Thoracic aorta (tissue), 2 donors: ENCODE data around the gene HVCN1. TPM values are rescaled to one million over a fixed set of nuclear protein-coding genes. Genes with fewer than 3 reads are reported as not detected.

Source experiments
- ATAC-seq: fragments of 150-250 bp; one replicate; pipeline ENCODE4 v1.8.0; 2017; ENCODE audit warnings: low read depth; ENCODE audit not compliant: insufficient number of reproducible peaks, low FRiP score
- DNase-seq: peaks from one replicate; pipeline ENCODE4 v3.0.0-alpha.2; 2020; ENCODE audit warnings: low spot score
- H3K27ac ChIP-seq, 2 donors: fragments of 200-600 bp; sonication (generic); 1 replicate in 1 of 2; 2 replicates in 1 of 2; pipeline ENCODE4 v1.5.1; 2016; ENCODE audit warnings: mild to moderate bottlenecking in 2 of 2, moderate library complexity in 2 of 2
- H3K27me3 ChIP-seq: fragments of 200-600 bp; sonication (generic); replicated peaks from 2 replicates; pipeline ENCODE4 v1.6.0; 2016; ENCODE audit warnings: mild to moderate bottlenecking; ENCODE audit not compliant: insufficient read depth
- H3K36me3 ChIP-seq: fragments of 200-600 bp; sonication (generic); one replicate; pipeline ENCODE4 v1.5.1; 2016
- H3K4me1 ChIP-seq, 2 donors: fragments of 200-600 bp; sonication (generic); 1 replicate in 1 of 2; 2 replicates in 1 of 2; pipeline versions ENCODE4 v1.5.1 to v1.6.0; 2016; ENCODE audit warnings: low read depth in 2 of 2, mild to moderate bottlenecking in 1 of 2; ENCODE audit not compliant: control insufficient read depth in 1 of 2
- H3K4me3 ChIP-seq: fragments of 200-600 bp; sonication (generic); 2 replicates; pipeline ENCODE4 v1.5.1; 2016; ENCODE audit warnings: mild to moderate bottlenecking
- H3K9me3 ChIP-seq: fragments of 200-600 bp; sonication (generic); 2 replicates; pipeline ENCODE4 v1.5.1; 2016
- total RNA-seq, 2 donors: library from RNA; depleted of rRNA; stranded (reverse); fragments of >200 nt; gene quantifications; one replicate each; pipeline versions ENCODE4 v1.1.0 to v1.2.3, GENCODE V29; 2016
- TF ChIP-seq, protein P1 (sequence below): fragments of 200-600 bp; sonication (generic); IDR thresholded peaks from one replicate; pipeline ENCODE4 v1.5.1; 2019; ENCODE audit warnings: antibody characterized with exemption

The HVCN1 gene
- total RNA-seq, 2 donors from 2014 or later = 12.3 to 14.5 TPM

DNA sequence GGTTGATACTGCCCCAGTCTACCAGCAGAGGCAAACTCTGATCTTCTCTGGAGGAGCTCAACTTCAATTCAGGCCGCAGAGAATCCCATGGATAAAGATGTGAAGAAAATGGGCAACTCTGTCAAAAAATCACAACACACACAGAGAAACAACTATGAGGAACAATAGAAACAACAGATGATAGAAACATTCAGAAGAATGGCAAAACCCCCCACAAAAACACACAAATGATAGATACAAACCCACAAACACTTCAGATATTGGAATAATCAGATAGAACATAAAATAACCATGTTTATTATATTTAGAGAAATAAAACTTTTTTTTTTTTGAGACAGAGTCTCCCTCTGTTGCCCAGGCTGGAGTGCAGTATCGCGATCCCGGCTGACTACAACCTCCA, 20.0 kb upstream of the HVCN1 start:
- no peaks in the 10 kb centered on the region for H3K36me3 ChIP-seq
- no peak overlapping the region for H3K4me3 ChIP-seq
- no peak for ATAC-seq
- DNase-seq = no peak
- TF ChIP-seq, protein P1, sequence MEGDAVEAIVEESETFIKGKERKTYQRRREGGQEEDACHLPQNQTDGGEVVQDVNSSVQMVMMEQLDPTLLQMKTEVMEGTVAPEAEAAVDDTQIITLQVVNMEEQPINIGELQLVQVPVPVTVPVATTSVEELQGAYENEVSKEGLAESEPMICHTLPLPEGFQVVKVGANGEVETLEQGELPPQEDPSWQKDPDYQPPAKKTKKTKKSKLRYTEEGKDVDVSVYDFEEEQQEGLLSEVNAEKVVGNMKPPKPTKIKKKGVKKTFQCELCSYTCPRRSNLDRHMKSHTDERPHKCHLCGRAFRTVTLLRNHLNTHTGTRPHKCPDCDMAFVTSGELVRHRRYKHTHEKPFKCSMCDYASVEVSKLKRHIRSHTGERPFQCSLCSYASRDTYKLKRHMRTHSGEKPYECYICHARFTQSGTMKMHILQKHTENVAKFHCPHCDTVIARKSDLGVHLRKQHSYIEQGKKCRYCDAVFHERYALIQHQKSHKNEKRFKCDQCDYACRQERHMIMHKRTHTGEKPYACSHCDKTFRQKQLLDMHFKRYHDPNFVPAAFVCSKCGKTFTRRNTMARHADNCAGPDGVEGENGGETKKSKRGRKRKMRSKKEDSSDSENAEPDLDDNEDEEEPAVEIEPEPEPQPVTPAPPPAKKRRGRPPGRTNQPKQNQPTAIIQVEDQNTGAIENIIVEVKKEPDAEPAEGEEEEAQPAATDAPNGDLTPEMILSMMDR = no peak
- H3K9me3 ChIP-seq = no peaks in the 10 kb centered on the region
- H3K27me3 ChIP-seq = no peaks in the 10 kb centered on the region
- H3K27ac ChIP-seq = no peak overlapping the region
- no peaks in the 10 kb centered on the region for H3K4me1 ChIP-seq

GRCh38 chr12:110705309-110705708, 16.4 kb upstream of the HVCN1 start:
- TF ChIP-seq, protein P1 = no peak
- H3K9me3 ChIP-seq = no peaks in the 10 kb centered on the region
- DNase-seq = no peak

DNA sequence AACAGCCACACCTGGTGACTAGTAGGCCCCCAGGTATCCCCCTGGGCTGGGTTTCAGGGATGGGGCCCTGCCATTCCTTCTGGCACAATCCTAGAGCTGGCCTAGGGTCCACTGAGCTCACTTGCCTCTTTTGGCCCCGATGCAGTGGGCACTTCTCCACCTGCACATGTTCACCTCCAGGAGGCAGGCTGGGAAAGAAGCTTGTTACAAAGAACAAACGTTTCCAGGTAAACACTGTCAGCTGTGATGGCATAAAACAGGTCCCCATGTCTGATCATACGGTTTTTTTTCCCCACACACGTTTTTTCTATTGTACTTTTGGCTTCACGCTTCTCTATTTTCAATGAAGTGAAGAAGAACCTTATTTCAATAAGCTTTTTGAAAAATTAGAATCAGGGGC, 15.8 kb upstream of the HVCN1 start:
- Histone ChIP-seq H3K9me3 (no peaks in the 10 kb centered on the region), H3K27me3 (no peaks in the 10 kb centered on the region), H3K4me1 (no peaks in the 10 kb centered on the region), H3K4me3 (no peak overlapping the region), H3K27ac (no peak overlapping the region), H3K36me3 (no peaks in the 10 kb centered on the region)
- no peak for ATAC-seq
- DNase-seq = no peak
- TF ChIP-seq, protein P1 = no peak

More at GRCh38 chr12:110705309-110705708, 16.4 kb upstream of the HVCN1 start:
- Histone ChIP-seq H3K4me3 (no peak overlapping the region), H3K27ac (no peak overlapping the region), H3K4me1 (no peaks in the 10 kb centered on the region), H3K27me3 (no peaks in the 10 kb centered on the region), H3K36me3 (no peaks in the 10 kb centered on the region)
- no peak for ATAC-seq

DNA sequence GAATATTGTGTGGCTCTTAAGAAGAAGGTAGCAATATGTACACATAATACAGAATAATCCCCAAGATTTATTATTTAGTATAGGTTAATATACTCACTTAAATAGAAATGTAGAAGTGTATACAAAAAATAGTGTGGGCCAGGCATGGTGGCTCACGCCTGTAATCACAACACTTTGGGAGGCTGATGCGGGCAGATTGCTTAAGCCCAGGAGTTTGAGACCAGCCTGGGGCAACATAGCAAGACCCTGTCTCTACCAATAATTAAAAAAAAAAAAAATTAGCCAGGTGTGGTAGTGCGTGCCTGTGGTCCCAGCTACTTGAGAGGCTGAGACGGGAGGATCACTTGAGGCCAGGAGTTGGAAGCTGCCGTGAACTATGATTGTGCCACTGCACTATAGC, 15.3 kb upstream of the HVCN1 start:
- Histone ChIP-seq H3K27me3 (no peaks in the 10 kb centered on the region), H3K27ac (no peak overlapping the region), H3K36me3 (no peaks in the 10 kb centered on the region), H3K4me1 (peaks cover 0 to under 1% of the 10 kb centered on the region in 2 donors), H3K9me3 (no peaks in the 10 kb centered on the region), H3K4me3 (no peak overlapping the region)
- TF ChIP-seq, protein P1 = no peak
- DNase-seq (no peak), ATAC-seq (no peak)

DNA sequence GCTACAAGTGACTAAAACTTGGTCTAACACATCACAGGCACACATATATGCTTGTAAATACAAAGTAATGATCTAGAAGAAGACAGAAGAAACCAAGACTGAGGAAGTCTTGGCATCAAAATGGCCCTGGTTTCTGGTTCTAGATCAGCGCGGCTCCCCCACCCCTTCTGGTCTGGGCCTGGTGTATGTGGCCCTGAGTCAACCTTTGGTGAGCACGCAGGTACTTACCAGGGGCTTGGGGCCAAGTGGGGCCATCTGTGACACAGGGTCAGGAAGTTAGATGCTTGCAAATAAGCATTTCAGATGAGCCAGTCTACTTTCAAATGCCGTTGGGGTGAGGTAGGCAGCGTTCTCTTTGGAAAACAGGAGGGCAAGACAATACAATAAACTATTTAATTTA, 13.2 kb upstream of the HVCN1 start:
- Histone ChIP-seq H3K4me1 (peaks cover 0 to 11% of the 10 kb centered on the region in 2 donors), H3K27me3 (no peaks in the 10 kb centered on the region), H3K36me3 (no peaks in the 10 kb centered on the region), H3K4me3 (no peak overlapping the region), H3K9me3 (no peaks in the 10 kb centered on the region), H3K27ac (no peak overlapping the region)
- ATAC-seq (no peak), DNase-seq (no peak)
- TF ChIP-seq, protein P1 = no peak
